Measurements from ENCODE around the gene GRID1.

The GRID1 gene

GRCh38 chr10:86368987-86369386, 2.4 kb upstream of the GRID1 start:
- no peak for DNase-seq

GRCh38 chr10:86368046-86368445, 1.5 kb upstream of the GRID1 start:
- DNase-seq, result no peak

DNA sequence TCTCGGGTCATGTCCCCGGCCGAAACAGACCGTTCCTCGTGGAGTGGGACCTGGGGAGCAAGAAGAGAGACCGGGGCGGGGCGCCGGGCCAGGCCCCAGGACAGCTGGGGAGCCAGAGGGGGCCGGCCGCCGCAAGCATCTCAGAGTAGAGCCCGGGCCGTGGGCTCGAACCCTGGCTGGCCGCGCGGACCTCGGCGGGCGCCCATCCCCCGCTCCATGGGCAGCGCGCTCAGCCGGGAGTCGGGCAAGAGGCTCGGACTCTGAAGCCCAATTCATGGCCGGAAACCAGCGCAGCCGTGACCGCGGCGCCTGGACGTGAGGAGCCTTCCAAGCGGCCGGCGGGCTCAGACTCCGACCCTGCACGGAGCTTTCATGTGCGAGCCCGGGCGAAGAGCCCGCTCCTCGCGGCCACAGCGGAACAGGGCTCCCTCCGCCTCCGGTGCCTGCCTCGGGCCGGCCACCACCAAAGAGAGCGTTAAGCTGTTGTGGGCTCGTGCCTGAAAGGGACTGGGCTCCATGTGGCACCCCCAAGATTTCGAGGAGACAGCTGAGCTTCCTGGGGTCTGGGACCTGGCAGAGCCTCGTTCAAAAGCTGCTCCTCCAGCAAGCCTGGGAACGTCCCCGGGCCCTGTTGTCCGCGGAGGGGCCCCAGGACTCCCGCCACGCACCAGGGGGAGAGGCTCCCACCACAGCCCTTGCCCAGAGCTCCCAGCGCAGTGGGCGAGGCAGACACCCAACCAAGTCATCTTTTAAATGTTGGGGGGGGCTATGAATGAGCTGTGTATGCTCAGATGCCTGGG, 757 bp upstream of the GRID1 start:
- DNase-seq, result no peak

DNA sequence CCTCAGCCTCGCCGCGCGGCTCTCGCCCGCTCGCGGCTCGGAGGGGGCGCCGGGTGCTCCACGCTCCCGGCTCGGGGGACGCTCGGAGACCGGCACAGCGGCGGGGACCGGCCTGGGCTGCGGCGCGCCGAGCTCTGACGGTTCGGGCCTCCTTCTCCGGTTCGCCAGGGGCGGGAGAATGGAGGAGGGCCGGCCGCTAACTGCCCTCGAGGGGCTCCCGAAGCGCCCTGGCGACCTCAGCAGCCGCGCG, 232 bp upstream of the GRID1 start:
- no peak for DNase-seq

DNA sequence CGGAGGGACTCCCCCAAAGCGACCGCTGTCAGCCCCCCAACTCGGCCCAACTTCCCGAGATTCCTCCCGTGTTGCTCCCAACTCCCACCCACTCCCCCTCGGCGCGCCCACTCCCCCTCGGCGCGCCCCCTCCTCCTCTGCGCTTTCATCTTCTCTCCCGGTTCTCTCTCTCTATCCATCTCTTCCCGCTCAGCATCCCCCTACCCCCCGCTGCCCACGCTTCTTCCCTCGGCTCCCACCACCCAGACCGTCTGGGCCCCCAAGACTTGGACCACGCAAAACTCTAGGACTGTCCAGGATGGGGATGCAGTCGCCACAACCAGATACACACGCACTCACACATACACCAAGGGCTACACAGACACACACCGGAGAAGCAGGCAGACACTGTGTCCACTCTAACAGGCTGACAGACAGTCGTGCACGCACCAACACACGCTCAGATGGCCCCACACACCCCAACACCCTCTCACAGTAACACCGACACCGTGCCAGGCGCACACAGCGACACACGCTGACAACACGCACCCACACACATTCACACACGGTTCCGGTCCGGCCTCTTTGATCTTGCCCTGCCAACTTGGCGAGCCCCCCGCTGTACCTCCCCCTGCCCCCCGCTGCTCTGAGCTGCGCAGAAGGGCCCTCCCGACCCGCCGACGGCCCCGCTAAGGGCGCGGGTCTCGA, 1.1 kb downstream of the GRID1 start:
- no peak for DNase-seq

DNA sequence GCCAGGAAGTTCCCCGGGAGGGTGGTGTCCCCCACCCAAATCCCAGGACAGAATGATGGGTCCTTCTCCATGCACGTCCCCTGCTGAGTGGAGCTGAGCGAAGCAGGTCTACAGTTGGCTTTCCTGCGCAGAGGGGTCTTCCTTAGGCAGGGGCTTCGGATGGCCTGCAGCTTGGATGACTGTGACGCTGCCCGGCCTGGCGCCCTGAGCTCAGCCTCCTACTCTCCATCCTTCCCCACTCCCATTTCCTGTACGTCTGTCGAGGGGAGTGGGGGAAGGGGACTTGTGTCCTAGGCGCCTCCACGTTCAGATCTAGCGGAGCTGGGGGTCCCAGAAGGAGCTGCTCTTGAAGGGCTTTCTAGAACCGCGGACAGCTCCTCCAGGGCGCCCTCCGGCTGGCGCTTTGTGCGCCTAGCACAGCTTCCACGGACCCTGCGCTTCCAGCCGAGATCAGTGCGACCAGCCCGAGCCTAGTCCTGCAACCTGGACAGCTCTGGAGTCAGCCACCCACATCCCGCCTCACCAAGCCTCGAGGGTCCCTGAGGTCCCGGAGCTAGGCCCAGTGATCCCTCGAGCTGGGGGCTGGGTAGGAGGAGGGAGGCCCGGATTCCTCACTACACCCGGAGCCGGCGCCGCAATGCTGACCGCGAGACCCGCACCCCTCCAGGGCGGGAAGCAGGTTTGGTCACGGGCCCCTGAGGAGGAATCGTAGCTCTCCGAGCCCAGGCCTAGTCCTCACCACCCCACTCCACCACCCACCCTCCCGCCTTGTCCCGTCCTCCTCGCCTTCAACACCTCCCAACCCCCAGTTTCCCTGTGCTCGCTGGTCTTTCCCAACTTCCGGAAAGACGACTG, 1.9 kb downstream of the GRID1 start:
- DNase-seq, result no peak

- no peak for DNase-seq
Observed at GRCh38 chr10:86363833-86364490, 2.6 kb downstream of the GRID1 start.

DNA sequence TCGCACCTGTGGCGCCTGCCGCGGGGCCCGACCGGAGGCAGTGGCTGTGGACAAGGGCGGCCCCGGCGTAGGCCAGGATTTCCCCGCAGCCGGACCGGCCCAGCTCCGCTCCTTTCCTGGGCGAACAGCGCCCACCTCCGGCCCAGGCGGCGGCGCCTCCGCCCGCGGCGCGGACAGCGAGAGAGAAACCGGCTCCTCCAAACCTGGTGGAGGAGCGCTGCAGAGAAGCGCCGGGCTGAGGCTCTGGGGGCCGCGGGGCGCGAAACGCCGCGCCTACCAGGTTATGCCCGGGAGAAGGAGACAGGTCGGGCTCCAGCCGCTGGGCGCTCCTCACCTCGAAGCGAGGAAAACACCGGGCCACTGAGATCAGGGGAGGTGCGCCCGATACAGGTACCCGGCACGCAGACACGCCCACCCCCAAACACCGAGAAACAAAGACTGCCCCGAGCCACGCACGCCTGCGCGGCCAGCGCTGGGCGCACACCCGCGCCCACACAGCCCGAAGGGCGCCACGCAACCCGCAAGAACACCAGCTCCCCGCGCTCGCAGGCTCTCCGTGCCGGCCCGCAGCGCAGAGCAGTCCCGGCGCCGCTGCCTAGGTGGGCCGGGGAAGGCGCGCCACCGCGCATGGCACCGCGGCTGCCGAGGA, 3.3 kb downstream of the GRID1 start:
- no peak for DNase-seq

DNA sequence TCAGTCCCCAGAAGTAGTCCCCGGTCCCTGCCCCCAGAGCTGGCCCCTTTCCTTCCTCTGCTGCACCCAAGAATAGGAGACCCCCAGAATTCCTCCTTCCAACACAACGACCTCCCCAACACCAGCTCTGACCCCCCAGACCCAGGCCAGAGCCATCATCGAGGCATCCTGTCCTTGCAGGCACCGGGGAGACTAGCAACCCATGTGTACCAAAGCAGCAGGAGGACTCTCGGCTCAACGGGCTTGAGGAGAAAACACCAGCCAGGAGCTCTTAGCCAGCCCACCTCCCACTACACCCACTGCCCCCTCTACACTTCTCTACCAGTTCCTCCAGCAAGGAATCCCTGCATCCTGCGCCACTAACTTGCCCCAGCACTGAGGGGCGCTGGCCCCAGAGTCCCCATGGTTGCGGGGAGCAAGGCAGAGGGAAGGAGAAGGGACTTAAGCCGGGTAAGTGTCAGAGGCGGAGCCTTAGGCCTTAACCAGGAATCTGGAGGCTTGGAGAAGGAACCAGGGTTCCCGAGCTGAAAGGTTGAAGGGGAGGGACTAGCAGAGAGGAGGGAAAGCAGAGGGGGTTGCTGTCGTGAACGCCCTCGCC, 3.9 kb downstream of the GRID1 start:
- DNase-seq, result no peak

GRCh38 chr10:86362129-86362527, 4.5 kb downstream of the GRID1 start:
- no peak for DNase-seq

GRCh38 chr10:86361156-86362128, 5.2 kb downstream of the GRID1 start:
- DNase-seq, result no peak

GRCh38 chr10:86360657-86361056, 5.9 kb downstream of the GRID1 start:
- no peak for DNase-seq

DNA sequence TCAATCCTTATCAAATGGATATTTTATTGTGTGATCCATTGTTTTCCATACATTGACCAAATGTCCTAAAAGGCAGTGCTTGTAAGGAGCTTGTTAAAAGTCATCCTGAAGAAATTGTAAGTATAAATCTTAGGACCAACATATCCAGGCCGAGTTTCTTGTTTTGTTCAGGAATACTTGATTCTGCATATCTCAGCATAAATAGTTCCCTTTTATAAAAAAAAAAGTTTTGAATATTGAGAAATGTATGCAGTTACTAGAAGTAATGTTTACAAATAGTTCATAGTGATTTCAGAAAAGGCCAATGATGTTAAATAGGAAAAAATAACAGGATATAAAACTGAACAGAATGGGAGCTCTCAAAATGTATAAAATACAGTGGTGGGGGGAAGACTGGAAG, 6.6 kb downstream of the GRID1 start:
- no peak for DNase-seq

DNA sequence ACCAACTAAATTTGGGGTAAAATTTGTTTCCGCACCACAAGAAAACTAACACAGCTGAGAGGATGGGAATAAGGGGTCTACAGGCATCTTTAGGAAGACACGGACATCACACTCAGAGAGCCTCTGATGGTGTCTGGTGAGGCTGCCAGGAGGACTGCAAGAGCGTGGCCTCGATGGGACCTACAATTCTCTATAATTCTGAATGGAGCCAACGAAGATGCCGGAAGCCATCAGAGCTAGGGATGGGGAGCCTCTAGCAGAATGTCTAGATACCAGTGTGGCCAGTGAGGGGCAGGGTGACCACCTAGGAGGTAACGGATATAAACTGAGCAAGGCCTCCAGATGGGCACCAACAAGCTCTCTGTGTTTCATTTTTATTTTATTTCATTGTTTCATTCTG, 7.5 kb downstream of the GRID1 start:
- DNase-seq, result no peak

GRCh38 chr10:86357676-86358075, 8.9 kb downstream of the GRID1 start:
- no peak for DNase-seq

DNA sequence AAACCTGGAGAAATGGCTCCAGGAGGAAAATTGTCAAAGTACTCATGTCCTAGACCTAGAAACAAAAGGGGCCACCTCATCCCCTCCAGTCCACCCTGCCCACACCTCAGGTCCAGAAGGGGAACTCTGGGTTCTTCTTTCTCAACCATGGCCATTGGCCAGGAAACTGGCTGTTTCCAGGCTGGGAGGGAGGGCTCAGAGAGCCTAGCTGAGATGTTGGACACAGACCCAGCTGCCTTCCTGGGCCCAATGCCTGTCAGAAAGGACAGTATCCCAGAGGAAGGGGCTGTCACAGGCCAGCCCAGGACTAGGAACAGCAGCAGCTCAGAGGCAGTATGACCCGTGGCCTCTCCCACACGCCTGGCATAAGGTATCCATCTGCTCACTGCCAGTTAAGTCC, 9.6 kb downstream of the GRID1 start:
- DNase-seq, result no peak

DNA sequence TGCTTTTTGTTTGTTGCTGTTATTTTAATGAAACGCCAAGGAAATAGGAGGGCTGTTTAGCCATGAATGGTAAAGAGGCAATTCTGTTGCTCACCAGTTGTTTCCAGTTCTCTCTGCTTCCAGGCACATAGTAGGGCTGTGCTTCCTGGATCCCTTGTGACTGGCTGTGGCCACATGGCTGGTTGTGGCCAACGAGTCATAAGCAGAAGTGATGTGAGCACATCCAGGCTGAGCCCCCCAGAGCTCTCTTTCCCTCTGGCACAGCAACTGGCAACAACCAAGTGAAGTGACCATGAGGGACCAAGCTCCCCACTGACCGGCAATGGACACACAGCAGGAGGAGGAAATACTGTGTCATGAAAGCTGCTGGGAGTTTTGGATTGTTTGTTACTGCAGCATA, 10.3 kb downstream of the GRID1 start:
- DNase-seq, result no peak

- no peak for DNase-seq
Observed at GRCh38 chr10:86355571-86356038, 11.0 kb downstream of the GRID1 start.

- no peak for DNase-seq
Observed at GRCh38 chr10:86354761-86355540, 11.6 kb downstream of the GRID1 start.
